Measurements from ENCODE around the gene TMEM88. TPM values are rescaled to one million over a fixed set of nuclear protein-coding genes. Genes with fewer than 3 reads are reported as not detected.

TMEM88 gene
- total and polyA plus RNA-seq, 2 of the 13 experiments (the other 11 are each of a cell fraction or from before 2014, with no cell fraction given) = 0.31 to 0.66 TPM

GRCh38 chr17:7841915-7842379 lies 12.9 kb upstream of the TMEM88 start (continued):
- TF ChIP-seq, protein P1, sequence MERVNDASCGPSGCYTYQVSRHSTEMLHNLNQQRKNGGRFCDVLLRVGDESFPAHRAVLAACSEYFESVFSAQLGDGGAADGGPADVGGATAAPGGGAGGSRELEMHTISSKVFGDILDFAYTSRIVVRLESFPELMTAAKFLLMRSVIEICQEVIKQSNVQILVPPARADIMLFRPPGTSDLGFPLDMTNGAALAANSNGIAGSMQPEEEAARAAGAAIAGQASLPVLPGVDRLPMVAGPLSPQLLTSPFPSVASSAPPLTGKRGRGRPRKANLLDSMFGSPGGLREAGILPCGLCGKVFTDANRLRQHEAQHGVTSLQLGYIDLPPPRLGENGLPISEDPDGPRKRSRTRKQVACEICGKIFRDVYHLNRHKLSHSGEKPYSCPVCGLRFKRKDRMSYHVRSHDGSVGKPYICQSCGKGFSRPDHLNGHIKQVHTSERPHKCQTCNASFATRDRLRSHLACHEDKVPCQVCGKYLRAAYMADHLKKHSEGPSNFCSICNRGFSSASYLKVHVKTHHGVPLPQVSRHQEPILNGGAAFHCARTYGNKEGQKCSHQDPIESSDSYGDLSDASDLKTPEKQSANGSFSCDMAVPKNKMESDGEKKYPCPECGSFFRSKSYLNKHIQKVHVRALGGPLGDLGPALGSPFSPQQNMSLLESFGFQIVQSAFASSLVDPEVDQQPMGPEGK (CRISPR knock-in tag; IDR thresholded peaks at IDR 0.05) = peak; percentile 76
- TF ChIP-seq, protein P2, sequence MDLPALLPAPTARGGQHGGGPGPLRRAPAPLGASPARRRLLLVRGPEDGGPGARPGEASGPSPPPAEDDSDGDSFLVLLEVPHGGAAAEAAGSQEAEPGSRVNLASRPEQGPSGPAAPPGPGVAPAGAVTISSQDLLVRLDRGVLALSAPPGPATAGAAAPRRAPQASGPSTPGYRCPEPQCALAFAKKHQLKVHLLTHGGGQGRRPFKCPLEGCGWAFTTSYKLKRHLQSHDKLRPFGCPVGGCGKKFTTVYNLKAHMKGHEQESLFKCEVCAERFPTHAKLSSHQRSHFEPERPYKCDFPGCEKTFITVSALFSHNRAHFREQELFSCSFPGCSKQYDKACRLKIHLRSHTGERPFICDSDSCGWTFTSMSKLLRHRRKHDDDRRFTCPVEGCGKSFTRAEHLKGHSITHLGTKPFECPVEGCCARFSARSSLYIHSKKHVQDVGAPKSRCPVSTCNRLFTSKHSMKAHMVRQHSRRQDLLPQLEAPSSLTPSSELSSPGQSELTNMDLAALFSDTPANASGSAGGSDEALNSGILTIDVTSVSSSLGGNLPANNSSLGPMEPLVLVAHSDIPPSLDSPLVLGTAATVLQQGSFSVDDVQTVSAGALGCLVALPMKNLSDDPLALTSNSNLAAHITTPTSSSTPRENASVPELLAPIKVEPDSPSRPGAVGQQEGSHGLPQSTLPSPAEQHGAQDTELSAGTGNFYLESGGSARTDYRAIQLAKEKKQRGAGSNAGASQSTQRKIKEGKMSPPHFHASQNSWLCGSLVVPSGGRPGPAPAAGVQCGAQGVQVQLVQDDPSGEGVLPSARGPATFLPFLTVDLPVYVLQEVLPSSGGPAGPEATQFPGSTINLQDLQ (CRISPR knock-in tag; IDR thresholded peaks at IDR 0.05) = no peak
- no peak for TF ChIP-seq ZNF207 (IDR thresholded peaks at IDR 0.05; ENCODE audit: borderline replicate concordance)
- TF ChIP-seq ZNF101 (CRISPR knock-in tag; IDR thresholded peaks at IDR 0.05; ENCODE audit: borderline replicate concordance, low read depth) = no peak
- peak; percentile 87 for TF ChIP-seq AGO2 (optimal IDR thresholded peaks at IDR 0.05; ENCODE audit: low read depth, low read length)
- TF ChIP-seq RFXAP (CRISPR knock-in tag; IDR thresholded peaks at IDR 0.05; ENCODE audit: borderline replicate concordance) = no peak; the same call in 1 of the 2 replicates
- no peak for TF ChIP-seq SP140L (CRISPR knock-in tag; IDR thresholded peaks at IDR 0.05; ENCODE audit: borderline replicate concordance)
- no peak for TF ChIP-seq CBX1 (IDR thresholded peaks at IDR 0.05; ENCODE audit: low read depth)
- no peak for TF ChIP-seq SIN3B (IDR thresholded peaks at IDR 0.05; ENCODE audit: low read length)
- 0 out of 2 replicates have a peak, but pooled peaks have one; percentile 10 for TF ChIP-seq ATF7-NPFF (CRISPR knock-in tag; IDR thresholded peaks at IDR 0.05; ENCODE audit: low read depth)
- TF ChIP-seq POLR2AphosphoS2 (IDR thresholded peaks at IDR 0.05; ENCODE audit: low read depth, low read length) = no peak
- TF ChIP-seq, protein P3, sequence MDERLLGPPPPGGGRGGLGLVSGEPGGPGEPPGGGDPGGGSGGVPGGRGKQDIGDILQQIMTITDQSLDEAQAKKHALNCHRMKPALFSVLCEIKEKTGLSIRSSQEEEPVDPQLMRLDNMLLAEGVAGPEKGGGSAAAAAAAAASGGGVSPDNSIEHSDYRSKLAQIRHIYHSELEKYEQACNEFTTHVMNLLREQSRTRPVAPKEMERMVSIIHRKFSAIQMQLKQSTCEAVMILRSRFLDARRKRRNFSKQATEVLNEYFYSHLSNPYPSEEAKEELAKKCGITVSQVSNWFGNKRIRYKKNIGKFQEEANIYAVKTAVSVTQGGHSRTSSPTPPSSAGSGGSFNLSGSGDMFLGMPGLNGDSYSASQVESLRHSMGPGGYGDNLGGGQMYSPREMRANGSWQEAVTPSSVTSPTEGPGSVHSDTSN (CRISPR knock-in tag; IDR thresholded peaks at IDR 0.05) = no peak
- TF ChIP-seq ATF7 (IDR thresholded peaks at IDR 0.05) = no peak
- TF ChIP-seq ATF7 (CRISPR knock-in tag; IDR thresholded peaks at IDR 0.05) = no peak
- no peak for TF ChIP-seq ZUFSP (CRISPR knock-in tag; IDR thresholded peaks at IDR 0.05; ENCODE audit: borderline replicate concordance)
- no peak; the same call in none of the 2 replicates for TF ChIP-seq ZBTB2 (CRISPR knock-in tag; IDR thresholded peaks at IDR 0.05; ENCODE audit: low read depth)
- 0 out of 4 replicates have a peak, but pooled peaks of 1 of the 2 experiments have one; percentile 41 for TF ChIP-seq ATF4 (CRISPR knock-in tag; IDR thresholded peaks at IDR 0.05)
- no peak for TF ChIP-seq ZNF180 (CRISPR knock-in tag; IDR thresholded peaks at IDR 0.05; ENCODE audit: borderline replicate concordance, low read depth)
- TF ChIP-seq ZNF749 (CRISPR knock-in tag; IDR thresholded peaks at IDR 0.05; ENCODE audit: borderline replicate concordance) = no peak
- TF ChIP-seq GTF3A (CRISPR knock-in tag; conservative IDR thresholded peaks at IDR 0.05) = no peak

Data from HepG2 (cell line).